DND-41 (cell line): ENCODE data around the gene HPS5.

Source experiments
- ATAC-seq: fragments of 200-7000 bp; cut with Tn5 transposase; 3 replicates; pipeline ENCODE4 v1.9.1; 2021; ENCODE audit warnings: low read depth; ENCODE audit not compliant: insufficient read depth
- DNase-seq: peaks from one replicate; pipeline ENCODE4 v3.0.0-alpha.2; 2020
- H2AFZ ChIP-seq: 2 replicates; pipeline ENCODE4 v1.6.0; 2012; ENCODE audit warnings: low read depth, low read length
- H3K27ac ChIP-seq: 2 replicates; pipeline ENCODE4 v1.5.1; 2012; ENCODE audit warnings: low read length, inconsistent platforms
- H3K27me3 ChIP-seq: fragments of 200-600 bp; sonication (generic); 2 replicates; pipeline ENCODE4 v1.6.0; 2012; ENCODE audit warnings: low read length, mild to moderate bottlenecking, inconsistent platforms; ENCODE audit not compliant: insufficient read depth, poor library complexity
- H3K36me3 ChIP-seq: 2 replicates; pipeline ENCODE4 v1.5.1; 2012; ENCODE audit warnings: low read length, inconsistent platforms; ENCODE audit not compliant: insufficient read depth
- H3K4me1 ChIP-seq: 2 replicates; pipeline ENCODE4 v1.5.1; 2012; ENCODE audit warnings: mild to moderate bottlenecking, low read length; ENCODE audit not compliant: insufficient read depth
- H3K4me2 ChIP-seq: 2 replicates; pipeline ENCODE4 v1.6.0; 2012; ENCODE audit warnings: mild to moderate bottlenecking, moderate library complexity, low read length, inconsistent platforms; ENCODE audit not compliant: insufficient read depth
- H3K4me3 ChIP-seq, 2 experiments: fragments of 200-600 bp in 1 of 2; shearing (Covaris generic) in 1 of 2; 2 replicates each; pipeline ENCODE4 v1.5.1; 2012 to 2016; ENCODE audit warnings: inconsistent platforms in 2 of 2, low read length in 2 of 2, mild to moderate bottlenecking in 2 of 2, low read depth in 1 of 2, moderate library complexity in 1 of 2
- H3K79me2 ChIP-seq: 2 replicates; pipeline ENCODE4 v1.6.0; 2012; ENCODE audit warnings: low read length, inconsistent platforms; ENCODE audit not compliant: insufficient read depth
- H3K9ac ChIP-seq: 2 replicates; pipeline ENCODE4 v1.6.0; 2012; ENCODE audit warnings: low read depth, mild to moderate bottlenecking, inconsistent platforms, low read length, moderate library complexity
- H3K9me3 ChIP-seq: 2 replicates; pipeline ENCODE4 v1.5.1; 2012; ENCODE audit warnings: low read length, moderate library complexity, mild to moderate bottlenecking, inconsistent platforms; ENCODE audit not compliant: insufficient read depth, severe bottlenecking
- H4K20me1 ChIP-seq: 2 replicates; pipeline ENCODE4 v1.6.0; 2012; ENCODE audit warnings: low read length; ENCODE audit not compliant: insufficient read depth
- EZH2 ChIP-seq: IDR thresholded peaks from 3 replicates; pipeline ENCODE4 v1.6.1; 2012; ENCODE audit warnings: borderline replicate concordance, low read depth, mild to moderate bottlenecking, moderate library complexity, low read length, inconsistent platforms; ENCODE audit not compliant: severe bottlenecking
- TF ChIP-seq, protein P1 (sequence below): IDR thresholded peaks from 2 replicates; pipeline ENCODE4 v1.5.1; 2012; ENCODE audit warnings: borderline replicate concordance, low read length, moderate library complexity, mild to moderate bottlenecking; ENCODE audit not compliant: poor library complexity, severe bottlenecking; ENCODE audit errors: extremely low read depth

HPS5 gene

DNA sequence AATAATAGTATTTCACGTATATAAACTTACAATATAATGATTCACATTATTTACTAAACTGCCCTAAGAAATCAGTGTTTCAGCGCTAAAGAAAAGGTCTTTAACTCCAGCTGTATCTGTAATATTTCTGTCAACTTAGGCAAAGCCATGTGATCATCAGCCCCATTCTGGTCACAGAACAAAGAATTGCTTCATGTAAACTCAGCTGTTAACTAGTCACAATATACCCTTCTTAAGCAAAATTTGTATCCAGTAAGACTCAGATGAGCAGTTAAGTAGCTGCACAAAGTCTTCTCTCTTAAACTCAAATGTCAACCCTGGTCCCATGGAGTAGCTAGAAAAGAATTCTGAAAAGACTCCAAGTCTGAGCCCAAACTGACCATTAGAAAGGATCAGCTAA lies 26.6 kb downstream of the HPS5 start:
- no peak for DNase-seq

GRCh38 chr11:18294862-18295261 lies 27.1 kb downstream of the HPS5 start:
- Histone ChIP-seq H3K36me3 (peaks cover 86% of the 10 kb centered on the region), H3K79me2 (no peaks in the 10 kb centered on the region), H4K20me1 (no peaks in the 10 kb centered on the region), H3K9ac (no peak overlapping the region), H3K27me3 (no peaks in the 10 kb centered on the region), H3K27ac (no peak overlapping the region), H3K4me2 (no peak overlapping the region), H3K4me1 (no peaks in the 10 kb centered on the region), H2AFZ (no peak overlapping the region), H3K9me3 (no peaks in the 10 kb centered on the region), H3K4me3 (no peak overlapping the region)
- TF ChIP-seq, protein P1, sequence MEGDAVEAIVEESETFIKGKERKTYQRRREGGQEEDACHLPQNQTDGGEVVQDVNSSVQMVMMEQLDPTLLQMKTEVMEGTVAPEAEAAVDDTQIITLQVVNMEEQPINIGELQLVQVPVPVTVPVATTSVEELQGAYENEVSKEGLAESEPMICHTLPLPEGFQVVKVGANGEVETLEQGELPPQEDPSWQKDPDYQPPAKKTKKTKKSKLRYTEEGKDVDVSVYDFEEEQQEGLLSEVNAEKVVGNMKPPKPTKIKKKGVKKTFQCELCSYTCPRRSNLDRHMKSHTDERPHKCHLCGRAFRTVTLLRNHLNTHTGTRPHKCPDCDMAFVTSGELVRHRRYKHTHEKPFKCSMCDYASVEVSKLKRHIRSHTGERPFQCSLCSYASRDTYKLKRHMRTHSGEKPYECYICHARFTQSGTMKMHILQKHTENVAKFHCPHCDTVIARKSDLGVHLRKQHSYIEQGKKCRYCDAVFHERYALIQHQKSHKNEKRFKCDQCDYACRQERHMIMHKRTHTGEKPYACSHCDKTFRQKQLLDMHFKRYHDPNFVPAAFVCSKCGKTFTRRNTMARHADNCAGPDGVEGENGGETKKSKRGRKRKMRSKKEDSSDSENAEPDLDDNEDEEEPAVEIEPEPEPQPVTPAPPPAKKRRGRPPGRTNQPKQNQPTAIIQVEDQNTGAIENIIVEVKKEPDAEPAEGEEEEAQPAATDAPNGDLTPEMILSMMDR, result no peak
- no peak for TF ChIP-seq EZH2
- DNase-seq (no peak), ATAC-seq (no peak)

More for the DNA sequence above, 26.6 kb downstream of the HPS5 start:
- Histone ChIP-seq H3K4me1 (no peaks in the 10 kb centered on the region), H3K4me3 (no peak overlapping the region), H3K9me3 (no peaks in the 10 kb centered on the region), H3K27ac (no peak overlapping the region), H3K27me3 (no peaks in the 10 kb centered on the region), H3K36me3 (peaks cover 86% of the 10 kb centered on the region), H3K4me2 (no peak overlapping the region), H3K9ac (no peak overlapping the region), H2AFZ (no peak overlapping the region), H3K79me2 (no peaks in the 10 kb centered on the region), H4K20me1 (no peaks in the 10 kb centered on the region)
- TF ChIP-seq, protein P1, result no peak
- no peak for TF ChIP-seq EZH2
- no peak for ATAC-seq

DNA sequence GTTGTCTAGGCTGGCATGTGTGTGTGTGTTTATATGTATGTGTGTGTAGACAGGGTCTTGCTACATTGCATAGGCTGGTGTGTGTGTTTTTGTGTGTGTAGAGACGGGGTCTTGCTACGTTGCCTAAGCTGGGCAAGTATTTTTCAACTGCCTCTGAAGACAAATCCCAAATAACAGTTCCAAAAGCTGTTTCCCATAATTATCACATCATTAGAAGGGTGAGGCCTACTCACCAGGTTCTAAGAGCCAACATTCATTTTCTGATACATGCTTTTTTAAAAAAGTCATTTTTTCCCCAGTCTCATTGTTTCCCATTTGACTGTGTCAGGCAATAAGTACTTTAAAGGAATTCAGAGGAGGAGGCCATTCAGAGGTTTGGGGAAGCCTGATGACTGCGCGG lies 33.0 kb downstream of the HPS5 start:
- no peaks in the 10 kb centered on the region for H3K4me1 ChIP-seq
- H3K9ac ChIP-seq, result no peak overlapping the region
- no peak overlapping the region for H2AFZ ChIP-seq
- no peak for TF ChIP-seq EZH2
- TF ChIP-seq, protein P1, result no peak
- H3K9me3 ChIP-seq, result no peaks in the 10 kb centered on the region
- H3K36me3 ChIP-seq, result peaks cover 71% of the 10 kb centered on the region
- no peaks in the 10 kb centered on the region for H4K20me1 ChIP-seq
- H3K4me3 ChIP-seq, result no peak overlapping the region
- H3K79me2 ChIP-seq, result no peaks in the 10 kb centered on the region
- no peaks in the 10 kb centered on the region for H3K27me3 ChIP-seq
- H3K27ac ChIP-seq, result no peak overlapping the region
- H3K4me2 ChIP-seq, result no peak overlapping the region
- DNase-seq, result no peak
- no peak for ATAC-seq

DNA sequence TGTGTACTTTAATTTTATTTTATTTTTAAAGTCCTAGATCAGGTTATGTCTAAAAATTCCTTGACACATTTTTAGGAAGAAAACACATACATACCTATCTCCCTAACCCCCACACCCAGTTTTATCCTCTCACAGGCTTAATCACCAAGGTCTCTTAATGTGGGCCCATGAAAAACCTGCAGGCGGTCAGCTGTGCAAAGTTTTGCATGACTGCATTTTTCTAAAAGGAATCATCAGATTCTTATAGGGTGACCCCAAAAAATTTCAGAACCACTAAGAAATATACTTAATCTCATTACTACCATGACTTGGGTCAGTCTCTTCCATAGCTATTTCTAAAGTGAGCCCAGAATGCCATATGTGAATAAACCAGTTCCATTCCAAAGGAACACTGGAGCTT lies 36.1 kb downstream of the HPS5 start:
- Histone ChIP-seq H3K9me3 (no peaks in the 10 kb centered on the region), H3K4me2 (no peak overlapping the region), H3K27ac (no peak overlapping the region), H3K27me3 (no peaks in the 10 kb centered on the region), H3K36me3 (peaks cover 69% of the 10 kb centered on the region), H3K4me3 (no peak overlapping the region), H4K20me1 (no peaks in the 10 kb centered on the region), H3K9ac (no peak overlapping the region), H2AFZ (no peak overlapping the region), H3K79me2 (no peaks in the 10 kb centered on the region), H3K4me1 (no peaks in the 10 kb centered on the region)
- no peak for TF ChIP-seq EZH2
- TF ChIP-seq, protein P1, result no peak
- ATAC-seq (no peak), DNase-seq (no peak)
